SK-N-SH (cell line): Measurements from ENCODE around the gene CMBL. TPM values are rescaled to one million over a fixed set of nuclear protein-coding genes. Genes with fewer than 3 reads are reported as not detected.

ENCODE experiments used
- CTCF ChIA-PET: fragments of 300-600, 350-600 bp; formaldehyde crosslinking; extraction: SDS; loops from one replicate; lab custom pipeline; 2021; lab: Yijun Ruan, JAX
- POLR2A ChIA-PET: fragments of 350-600 bp; sonication (Branson Sonifier 250); formaldehyde crosslinking; extraction: SDS; loops from one replicate; lab custom pipeline; 2020; ENCODE audit warnings: antibody characterized with exemption, inconsistent platforms; lab: Yijun Ruan, JAX
- DNase-seq: peaks from one replicate; pipeline ENCODE4 v3.0.0; 2012
- H2AFZ ChIP-seq: fragments of 200-600 bp; sonication (generic); 2 replicates; pipeline ENCODE4 v1.8.1; 2016; ENCODE audit warnings: antibody characterized with exemption, mild to moderate bottlenecking, low read depth
- H3F3A ChIP-seq: fragments of 200-600 bp; sonication (generic); replicated peaks from 2 replicates; pipeline ENCODE3; 2016; ENCODE audit warnings: antibody characterized with exemption, mild to moderate bottlenecking; ENCODE audit not compliant: insufficient read depth
- H3K27ac ChIP-seq, 2 experiments: fragments of 200-500 bp in 1 of 2; fragments of 200-600 bp in 1 of 2; sonication (Bioruptor generic) in 1 of 2; sonication (generic), shearing (Covaris generic) in 1 of 2; 2 replicates each; pipeline versions ENCODE4 v1.5.1 to v1.6.1; 2014 to 2016; ENCODE audit warnings: low read depth in 2 of 2, inconsistent platforms in 1 of 2, low read length in 1 of 2, mild to moderate bottlenecking in 1 of 2, mixed read lengths in 1 of 2
- H3K27me3 ChIP-seq: fragments of 200-600 bp; sonication (generic), shearing (Covaris generic); 2 replicates; pipeline ENCODE4 v1.6.1; 2016; ENCODE audit warnings: mixed run types; ENCODE audit not compliant: insufficient read depth
- H3K36me3 ChIP-seq, 2 experiments: fragments of 200-500 bp in 1 of 2; fragments of 200-600 bp in 1 of 2; sonication (Bioruptor generic) in 1 of 2; sonication (generic) in 1 of 2; replicated peaks in 1 of 2; 2 replicates each; pipeline versions ENCODE3 to v1.5.1; 2014 to 2016; ENCODE audit warnings: low read length in 1 of 2, mild to moderate bottlenecking in 1 of 2; ENCODE audit not compliant: insufficient read depth in 2 of 2, control insufficient read depth in 1 of 2
- H3K4me1 ChIP-seq, 2 experiments: fragments of 200-500 bp in 1 of 2; fragments of 200-600 bp in 1 of 2; sonication (Bioruptor generic) in 1 of 2; sonication (generic), shearing (Covaris generic) in 1 of 2; 2 replicates each; pipeline versions ENCODE4 v1.5.1 to v1.6.1; 2014 to 2016; ENCODE audit warnings: low read depth in 1 of 2, low read length in 1 of 2, mixed run types in 1 of 2; ENCODE audit not compliant: insufficient read depth in 2 of 2, control insufficient read depth in 1 of 2
- H3K4me2 ChIP-seq: fragments of 200-600 bp; sonication (generic), shearing (Covaris generic); 2 replicates; pipeline ENCODE4 v1.6.1; 2017; ENCODE audit warnings: mixed run types
- H3K4me3 ChIP-seq, 2 experiments: fragments of 200-500 bp in 1 of 2; fragments of 200-600 bp in 1 of 2; sonication (Bioruptor generic) in 1 of 2; sonication (generic), shearing (Covaris generic) in 1 of 2; 2 replicates each; pipeline versions ENCODE4 v1.5.1 to v1.8.1; 2014 to 2016; ENCODE audit warnings: low read depth in 2 of 2, inconsistent platforms in 1 of 2, low read length in 1 of 2, mild to moderate bottlenecking in 1 of 2, mixed read lengths in 1 of 2, moderate library complexity in 1 of 2
- H3K79me2 ChIP-seq: fragments of 200-600 bp; sonication (generic); 2 replicates; pipeline ENCODE4 v1.8.1; 2017; ENCODE audit warnings: mild to moderate bottlenecking; ENCODE audit not compliant: insufficient read depth
- H3K9ac ChIP-seq: fragments of 200-600 bp; sonication (generic); 2 replicates; pipeline ENCODE4 v1.6.1; 2017; ENCODE audit warnings: mixed run types
- H3K9me2 ChIP-seq: fragments of 200-600 bp; sonication (generic); 2 replicates; pipeline ENCODE4 v1.6.1; 2017; ENCODE audit warnings: mixed run types
- H3K9me3 ChIP-seq: fragments of 200-600 bp; sonication (generic); 2 replicates; pipeline ENCODE4 v1.6.1; 2017; ENCODE audit warnings: mixed run types, mild to moderate bottlenecking, moderate library complexity
- H4K20me1 ChIP-seq: fragments of 200-600 bp; sonication (generic); 2 replicates; pipeline ENCODE4 v1.6.1; 2017; ENCODE audit warnings: mild to moderate bottlenecking, mixed run types; ENCODE audit not compliant: insufficient read depth
- CTCF ChIP-seq: fragments of 200-600 bp; sonication (generic); IDR thresholded peaks from 2 replicates; pipeline ENCODE4 v1.6.1; 2017; ENCODE audit warnings: antibody characterized with exemption, mild to moderate bottlenecking, moderate library complexity
- FOSL2 ChIP-seq: IDR thresholded peaks from 2 replicates; pipeline ENCODE4 v1.4.0; 2012; ENCODE audit warnings: low read depth, mild to moderate bottlenecking, moderate library complexity, borderline replicate concordance
- GABPA ChIP-seq: IDR thresholded peaks from 2 replicates; pipeline ENCODE4 v1.4.0; 2012; ENCODE audit warnings: low read depth, mild to moderate bottlenecking
- GATA2 ChIP-seq: sonication (generic); formaldehyde crosslinking; IDR thresholded peaks from 2 replicates; pipeline ENCODE4 v1.5.0; 2020; ENCODE audit warnings: mild to moderate bottlenecking, missing genetic modification reagents
- IRF3 ChIP-seq: fragments of 150-350 bp; IDR thresholded peaks from 2 replicates; pipeline ENCODE4 v1.6.1; 2016; ENCODE audit warnings: mild to moderate bottlenecking, low read depth, low read length
- MAX ChIP-seq: IDR thresholded peaks from 2 replicates; pipeline ENCODE4 v1.4.0; 2012; ENCODE audit warnings: low read depth
- POLR2AphosphoS5 ChIP-seq: IDR thresholded peaks from 2 replicates; pipeline ENCODE4 v1.6.1; 2012; ENCODE audit warnings: low read depth, low read length
- RCOR1 ChIP-seq: fragments of 150-350 bp; IDR thresholded peaks from 2 replicates; pipeline ENCODE4 v1.6.1; 2017; ENCODE audit warnings: antibody characterized with exemption, low read length
- SIN3A ChIP-seq: IDR thresholded peaks from 2 replicates; pipeline ENCODE4 v1.6.1; 2012; ENCODE audit warnings: low read depth, mild to moderate bottlenecking, low read length, moderate library complexity, borderline replicate concordance
- TAF1 ChIP-seq: IDR thresholded peaks from 2 replicates; pipeline ENCODE4 v1.6.1; 2012; ENCODE audit warnings: low read depth, mild to moderate bottlenecking, low read length, moderate library complexity, borderline replicate concordance
- TCF12 ChIP-seq: IDR thresholded peaks from 2 replicates; pipeline ENCODE4 v1.4.0; 2012
- USF1 ChIP-seq: IDR thresholded peaks from 2 replicates; pipeline ENCODE4 v1.4.0; 2012; ENCODE audit warnings: low read depth, borderline replicate concordance
- ZBTB33 ChIP-seq: IDR thresholded peaks from 2 replicates; pipeline ENCODE4 v1.4.0; 2012; ENCODE audit warnings: low read depth, borderline replicate concordance
- WGBS: methylation state at CpG from one replicate; pipeline ENCODE4 v1.1.6; 2017; ENCODE audit warnings: low lambda C conversion rate; 5-methylcytosine and 5-hydroxymethylcytosine counted together
- polyA plus RNA-seq, 3 experiments: library from polyadenylated mRNA; depleted of rRNA; stranded (reverse); fragments of >200 nt; gene quantifications; 2 replicates each; pipeline ENCODE4 v1.2.3, GENCODE V29; 2012

The CMBL gene
- polyA plus RNA-seq, 1 of the 3 experiments (the other 2 are of a cell fraction), result 61.0 TPM

- no peaks in the 10 kb centered on the region for H3K27me3 ChIP-seq
- no peak overlapping the region for H3K4me2 ChIP-seq
- no peak overlapping the region for H2AFZ ChIP-seq
- H3K9me2 ChIP-seq, result no peaks in the 10 kb centered on the region
- TF ChIP-seq FOSL2 (no peak), USF1 (no peak), GATA2 (CRISPR knock-in tag) (no peak), POLR2AphosphoS5 (no peak), GABPA (no peak), RCOR1 (no peak), ZBTB33 (no peak)
- TF ChIP-seq, all 33 proteins: peak for 0
- Histone ChIP-seq H3K9ac (no peak overlapping the region), H3K4me3 (no peak overlapping the region), H3K36me3 (peaks cover 3% of the 10 kb centered on the region in 2 experiments), H3K79me2 (peaks cover 23% of the 10 kb centered on the region), H3K27ac (no peak overlapping the region), H3F3A (peaks cover 1% of the 10 kb centered on the region), H3K4me1 (peaks cover 3 to 6% of the 10 kb centered on the region in 2 experiments; a peak in 2 of 4 replicates), H3K9me3 (no peaks in the 10 kb centered on the region), H4K20me1 (no peaks in the 10 kb centered on the region)
- CTCF ChIA-PET, result interaction anchor here (1.5 kb wide), 1 partner anchor 10 kb away, joined by 8 read pairs; no protein-coding TSS in a partner anchor
- POLR2A ChIA-PET, result no interaction called here
- DNase-seq, result no peak
- 70% methylated on average over 1 of the region's 1 CpG for WGBS
Measured at GRCh38 chr5:10243660-10244240, 64.0 kb downstream of the CMBL start.

- Histone ChIP-seq H2AFZ (no peak overlapping the region), H3K4me1 (peaks cover 0 to 21% of the 10 kb centered on the region in 2 experiments; a peak in 2 of 4 replicates), H3K79me2 (no peaks in the 10 kb centered on the region), H4K20me1 (no peaks in the 10 kb centered on the region), H3K4me2 (no peak overlapping the region), H3K36me3 (peaks cover 15 to 30% of the 10 kb centered on the region in 2 experiments), H3K4me3 (no peak overlapping the region), H3K27ac (no peak overlapping the region), H3K27me3 (no peaks in the 10 kb centered on the region), H3F3A (no peaks in the 10 kb centered on the region), H3K9me3 (no peaks in the 10 kb centered on the region), H3K9ac (no peak overlapping the region), H3K9me2 (no peaks in the 10 kb centered on the region)
- DNase-seq, result no peak
- ChIA-PET POLR2A (no interaction called here), CTCF (interaction anchor here (1.3 kb wide), 1 partner anchor 49 kb away, joined by 3 read pairs; no protein-coding TSS in a partner anchor)
- 88% methylated on average over 8 of the region's 8 CpGs for WGBS
- TF ChIP-seq CTCF (no peak), ZBTB33 (no peak), MAX (no peak), TAF1 (no peak), TCF12 (no peak), SIN3A (no peak), FOSL2 (no peak), IRF3 (no peak)
Measured at GRCh38 chr5:10235350-10235749, 72.4 kb downstream of the CMBL start.
